Muscle layer of colon (tissue), 2 donors: ENCODE results near the gene DSCAM.
"Not testable (repeated sequence)": the region's sequence is repeated elsewhere in the genome, so short reads cannot be mapped to it uniquely, and the experiment has no call there.

Source experiments
- H3K27ac ChIP-seq: one replicate; pipeline ENCODE4 v1.7.0; 2013; ENCODE audit warnings: low read depth, mild to moderate bottlenecking, low read length, moderate library complexity
- H3K27me3 ChIP-seq, 2 donors: one replicate each; pipeline ENCODE4 v1.7.0; 2013; ENCODE audit warnings: low read length in 2 of 2, mild to moderate bottlenecking in 2 of 2; ENCODE audit not compliant: insufficient read depth in 2 of 2, control insufficient read depth in 1 of 2
- H3K36me3 ChIP-seq: one replicate; pipeline ENCODE4 v1.7.0; 2013; ENCODE audit warnings: mild to moderate bottlenecking, low read length; ENCODE audit not compliant: insufficient read depth
- H3K4me1 ChIP-seq: one replicate; pipeline ENCODE4 v1.7.0; 2013; ENCODE audit warnings: mild to moderate bottlenecking, low read length; ENCODE audit not compliant: insufficient read depth
- H3K4me3 ChIP-seq, 2 donors: one replicate each; pipeline ENCODE4 v1.7.0; 2013; ENCODE audit warnings: low read length in 2 of 2, low read depth in 1 of 2, mild to moderate bottlenecking in 1 of 2, moderate library complexity in 1 of 2
- H3K9ac ChIP-seq: one replicate; pipeline ENCODE4 v1.7.0; 2013; ENCODE audit warnings: low read length
- H3K9me3 ChIP-seq: one replicate; pipeline ENCODE4 v1.7.0; 2013; ENCODE audit warnings: mild to moderate bottlenecking, low read length
- donor health status: abdominal sarcoma.
- donor health status: Adenocarcinoma of cecum.

The DSCAM gene

GRCh38 chr21:40846587-40847411 lies at the start of gene DSCAM:
TSS of gene DSCAM (minus strand) at chr21:40847158. CDS start at chr21:40846661, 497 bp downstream.
- Histone ChIP-seq H3K4me3 (no peak within 1 kb of the TSS), H3K36me3 (no peaks in the 10 kb centered on the region), H3K9me3 (no peaks in the 10 kb centered on the region), H3K27ac (no peak within 1 kb of the TSS), H3K4me1 (peaks cover under 1% of the 10 kb centered on the region), H3K9ac (no peak within 1 kb of the TSS), H3K27me3 (peaks cover 8 to 21% of the 10 kb centered on the region in 2 donors)

- not testable (repeated sequence) for H3K4me1 ChIP-seq, H3K27ac ChIP-seq, H3K9me3 ChIP-seq, H3K9ac ChIP-seq, H3K4me3 ChIP-seq, H3K27me3 ChIP-seq, H3K36me3 ChIP-seq
Measured at GRCh38 chr21:40895697-40896096, 48.7 kb upstream of the DSCAM start.

- no peaks in the 10 kb centered on the region for H3K9me3 ChIP-seq
- no peak overlapping the region for H3K4me3 ChIP-seq
- no peak overlapping the region for H3K27ac ChIP-seq
- no peak overlapping the region for H3K9ac ChIP-seq
- no peaks in the 10 kb centered on the region for H3K27me3 ChIP-seq
- no peaks in the 10 kb centered on the region for H3K36me3 ChIP-seq
- no peaks in the 10 kb centered on the region for H3K4me1 ChIP-seq
Measured at GRCh38 chr21:40886931-40887330, 40.0 kb upstream of the DSCAM start.

- Histone ChIP-seq H3K4me1 (no peaks in the 10 kb centered on the region), H3K36me3 (no peaks in the 10 kb centered on the region), H3K4me3 (no peak overlapping the region), H3K9ac (no peak overlapping the region), H3K27ac (no peak overlapping the region), H3K27me3 (no peaks in the 10 kb centered on the region), H3K9me3 (no peaks in the 10 kb centered on the region)
Measured at GRCh38 chr21:40886006-40886405, 39.0 kb upstream of the DSCAM start.

- Histone ChIP-seq H3K27ac (no peak overlapping the region), H3K4me1 (no peaks in the 10 kb centered on the region), H3K27me3 (no peaks in the 10 kb centered on the region), H3K36me3 (no peaks in the 10 kb centered on the region), H3K9me3 (no peaks in the 10 kb centered on the region), H3K4me3 (no peak overlapping the region), H3K9ac (no peak overlapping the region)
Measured at GRCh38 chr21:40882192-40882915, 35.4 kb upstream of the DSCAM start.

- Histone ChIP-seq H3K4me1 (no peaks in the 10 kb centered on the region), H3K4me3 (no peak overlapping the region), H3K36me3 (no peaks in the 10 kb centered on the region), H3K9me3 (no peaks in the 10 kb centered on the region), H3K27ac (no peak overlapping the region), H3K27me3 (no peaks in the 10 kb centered on the region), H3K9ac (no peak overlapping the region)
Measured at GRCh38 chr21:40881767-40882166, 34.8 kb upstream of the DSCAM start.

GRCh38 chr21:40871099-40871498 lies 24.1 kb upstream of the DSCAM start:
- Histone ChIP-seq H3K27ac (no peak overlapping the region), H3K36me3 (no peaks in the 10 kb centered on the region), H3K27me3 (no peaks in the 10 kb centered on the region), H3K9me3 (no peaks in the 10 kb centered on the region), H3K9ac (no peak overlapping the region), H3K4me1 (no peaks in the 10 kb centered on the region), H3K4me3 (no peak overlapping the region)

- H3K9me3 ChIP-seq, result no peaks in the 10 kb centered on the region
- no peak overlapping the region for H3K4me3 ChIP-seq
- no peaks in the 10 kb centered on the region for H3K4me1 ChIP-seq
- H3K9ac ChIP-seq, result no peak overlapping the region
- H3K27ac ChIP-seq, result no peak overlapping the region
- H3K36me3 ChIP-seq, result no peaks in the 10 kb centered on the region
- H3K27me3 ChIP-seq, result no peaks in the 10 kb centered on the region
Measured at GRCh38 chr21:40863839-40864238, 16.9 kb upstream of the DSCAM start.

- no peaks in the 10 kb centered on the region for H3K27me3 ChIP-seq
- H3K9me3 ChIP-seq, result no peaks in the 10 kb centered on the region
- H3K27ac ChIP-seq, result no peak overlapping the region
- H3K9ac ChIP-seq, result no peak overlapping the region
- H3K36me3 ChIP-seq, result no peaks in the 10 kb centered on the region
- no peaks in the 10 kb centered on the region for H3K4me1 ChIP-seq
- H3K4me3 ChIP-seq, result no peak overlapping the region
Measured at GRCh38 chr21:40858517-40858916, 11.6 kb upstream of the DSCAM start.

GRCh38 chr21:40853956-40854688 lies 7.2 kb upstream of the DSCAM start:
- H3K27me3 ChIP-seq, result no peaks in the 10 kb centered on the region
- H3K27ac ChIP-seq, result no peak overlapping the region
- H3K4me1 ChIP-seq, result no peaks in the 10 kb centered on the region
- H3K9me3 ChIP-seq, result no peaks in the 10 kb centered on the region
- H3K9ac ChIP-seq, result no peak overlapping the region
- H3K36me3 ChIP-seq, result no peaks in the 10 kb centered on the region
- no peak overlapping the region for H3K4me3 ChIP-seq

GRCh38 chr21:40852563-40852962 lies 5.6 kb upstream of the DSCAM start:
- Histone ChIP-seq H3K9ac (no peak overlapping the region), H3K4me3 (no peak overlapping the region), H3K27me3 (no peaks in the 10 kb centered on the region), H3K9me3 (no peaks in the 10 kb centered on the region), H3K4me1 (no peaks in the 10 kb centered on the region), H3K36me3 (no peaks in the 10 kb centered on the region), H3K27ac (no peak overlapping the region)
